Measurements from ENCODE around the gene DDX54. TPM values are rescaled to one million over a fixed set of nuclear protein-coding genes. Genes with fewer than 3 reads are reported as not detected.
A peak's percentile ranks its signal among the peaks of the same experiment; 100 is the strongest.

The DDX54 gene
- total RNA-seq, 1 experiment from 2014 or later = 151 TPM

GRCh38 chr12:113158439-113159203 is 26.7 kb downstream of the DDX54 start:
- H3K4me1 Mint-ChIP-seq = peaks cover 28% of the 10 kb centered on the region
- no peak for DNase-seq (ENCODE audit: low spot score)
- no peak overlapping the region for H3K27ac Mint-ChIP-seq
- peaks cover 21% of the 10 kb centered on the region for H3K27me3 Mint-ChIP-seq (ENCODE audit: low read depth)
- no peak overlapping the region for H3K4me3 Mint-ChIP-seq
- no peak for TF ChIP-seq SP1 (CRISPR knock-in tag; conservative IDR thresholded peaks at IDR 0.05)
- TF ChIP-seq ZNF263 (CRISPR knock-in tag; IDR thresholded peaks at IDR 0.05; ENCODE audit: low read depth) = 0 out of 2 replicates have a peak, but pooled peaks have one; percentile 27
- CTCF ChIA-PET = interaction anchor here (1.5 kb wide), 1 partner anchor 31 kb away, joined by 3 read pairs; no protein-coding TSS in a partner anchor
- H3K36me3 Mint-ChIP-seq = peaks cover 20% of the 10 kb centered on the region
- no peaks in the 10 kb centered on the region for H3K9me3 Mint-ChIP-seq
- POLR2A ChIA-PET = no interaction called here
- ATAC-seq = no peak

DNA sequence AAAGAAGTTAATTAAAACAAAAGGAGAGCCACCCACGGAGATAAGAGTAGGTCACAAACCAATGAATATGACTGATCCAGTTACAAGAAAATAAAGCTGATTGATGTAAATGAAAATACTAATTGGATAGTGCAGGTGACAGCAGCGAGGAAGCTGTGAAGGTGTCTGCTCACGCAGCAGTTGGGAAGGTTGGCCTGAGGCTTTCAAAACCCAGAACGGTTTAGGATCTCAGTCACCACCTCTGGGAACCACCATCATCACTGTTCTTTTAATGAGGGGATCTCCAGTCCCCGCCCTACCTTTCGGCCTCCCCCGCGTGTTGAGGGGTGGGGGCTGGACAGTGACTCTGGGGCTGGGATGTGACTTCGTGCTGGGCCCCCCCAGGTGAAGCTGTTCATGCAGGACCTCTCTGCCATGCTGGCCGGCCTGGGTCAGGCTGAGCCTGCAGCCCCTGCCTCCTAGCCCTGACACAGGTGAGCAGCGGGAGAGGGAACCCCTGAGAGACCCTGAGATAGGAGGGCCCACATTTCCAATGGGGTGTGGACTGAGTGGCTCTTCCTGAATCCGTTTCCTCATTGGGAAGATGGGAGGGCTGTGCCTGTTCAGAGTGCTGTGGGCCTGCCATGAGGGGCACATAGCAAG is 27.9 kb downstream of the DDX54 start:
- POLR2A ChIA-PET = no interaction called here
- CTCF ChIA-PET = interaction anchor here (1.8 kb wide), 1 partner anchor 22 kb away, joined by 7 read pairs; the partner anchor contains the start of gene RASAL1
- Mint-ChIP-seq H3K4me3 (no peak overlapping the region), H3K4me1 (peaks cover 18% of the 10 kb centered on the region), H3K27me3 (ENCODE audit: low read depth) (peaks cover 34% of the 10 kb centered on the region), H3K36me3 (peaks cover 20% of the 10 kb centered on the region), H3K27ac (no peak overlapping the region), H3K9me3 (no peaks in the 10 kb centered on the region)
- ATAC-seq (no peak), DNase-seq (ENCODE audit: low spot score) (no peak)
- TF ChIP-seq PRRX2 (CRISPR knock-in tag; IDR thresholded peaks at IDR 0.05) (no peak), ZBTB21 (CRISPR knock-in tag; IDR thresholded peaks at IDR 0.05; ENCODE audit: borderline replicate concordance) (no peak), ZNF416 (CRISPR knock-in tag; IDR thresholded peaks at IDR 0.05) (no peak), OVOL2 (CRISPR knock-in tag; IDR thresholded peaks at IDR 0.05; ENCODE audit: borderline replicate concordance) (no peak), SOX15 (CRISPR knock-in tag; IDR thresholded peaks at IDR 0.05) (no peak), NFATC4 (CRISPR knock-in tag; IDR thresholded peaks at IDR 0.05) (no peak), RORB (CRISPR knock-in tag; IDR thresholded peaks at IDR 0.05) (no peak), NR3C1 (CRISPR knock-in tag; conservative IDR thresholded peaks at IDR 0.05; ENCODE audit: low read depth) (no peak), ELF4 (CRISPR knock-in tag; IDR thresholded peaks at IDR 0.05; ENCODE audit: low read depth) (no peak), MXD4 (CRISPR knock-in tag; IDR thresholded peaks at IDR 0.05; ENCODE audit: borderline replicate concordance) (no peak)
- TF ChIP-seq, protein P1, sequence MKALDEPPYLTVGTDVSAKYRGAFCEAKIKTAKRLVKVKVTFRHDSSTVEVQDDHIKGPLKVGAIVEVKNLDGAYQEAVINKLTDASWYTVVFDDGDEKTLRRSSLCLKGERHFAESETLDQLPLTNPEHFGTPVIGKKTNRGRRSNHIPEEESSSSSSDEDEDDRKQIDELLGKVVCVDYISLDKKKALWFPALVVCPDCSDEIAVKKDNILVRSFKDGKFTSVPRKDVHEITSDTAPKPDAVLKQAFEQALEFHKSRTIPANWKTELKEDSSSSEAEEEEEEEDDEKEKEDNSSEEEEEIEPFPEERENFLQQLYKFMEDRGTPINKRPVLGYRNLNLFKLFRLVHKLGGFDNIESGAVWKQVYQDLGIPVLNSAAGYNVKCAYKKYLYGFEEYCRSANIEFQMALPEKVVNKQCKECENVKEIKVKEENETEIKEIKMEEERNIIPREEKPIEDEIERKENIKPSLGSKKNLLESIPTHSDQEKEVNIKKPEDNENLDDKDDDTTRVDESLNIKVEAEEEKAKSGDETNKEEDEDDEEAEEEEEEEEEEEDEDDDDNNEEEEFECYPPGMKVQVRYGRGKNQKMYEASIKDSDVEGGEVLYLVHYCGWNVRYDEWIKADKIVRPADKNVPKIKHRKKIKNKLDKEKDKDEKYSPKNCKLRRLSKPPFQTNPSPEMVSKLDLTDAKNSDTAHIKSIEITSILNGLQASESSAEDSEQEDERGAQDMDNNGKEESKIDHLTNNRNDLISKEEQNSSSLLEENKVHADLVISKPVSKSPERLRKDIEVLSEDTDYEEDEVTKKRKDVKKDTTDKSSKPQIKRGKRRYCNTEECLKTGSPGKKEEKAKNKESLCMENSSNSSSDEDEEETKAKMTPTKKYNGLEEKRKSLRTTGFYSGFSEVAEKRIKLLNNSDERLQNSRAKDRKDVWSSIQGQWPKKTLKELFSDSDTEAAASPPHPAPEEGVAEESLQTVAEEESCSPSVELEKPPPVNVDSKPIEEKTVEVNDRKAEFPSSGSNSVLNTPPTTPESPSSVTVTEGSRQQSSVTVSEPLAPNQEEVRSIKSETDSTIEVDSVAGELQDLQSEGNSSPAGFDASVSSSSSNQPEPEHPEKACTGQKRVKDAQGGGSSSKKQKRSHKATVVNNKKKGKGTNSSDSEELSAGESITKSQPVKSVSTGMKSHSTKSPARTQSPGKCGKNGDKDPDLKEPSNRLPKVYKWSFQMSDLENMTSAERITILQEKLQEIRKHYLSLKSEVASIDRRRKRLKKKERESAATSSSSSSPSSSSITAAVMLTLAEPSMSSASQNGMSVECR (CRISPR knock-in tag; IDR thresholded peaks at IDR 0.05; ENCODE audit: borderline replicate concordance) = no peak
- TF ChIP-seq, protein P2, sequence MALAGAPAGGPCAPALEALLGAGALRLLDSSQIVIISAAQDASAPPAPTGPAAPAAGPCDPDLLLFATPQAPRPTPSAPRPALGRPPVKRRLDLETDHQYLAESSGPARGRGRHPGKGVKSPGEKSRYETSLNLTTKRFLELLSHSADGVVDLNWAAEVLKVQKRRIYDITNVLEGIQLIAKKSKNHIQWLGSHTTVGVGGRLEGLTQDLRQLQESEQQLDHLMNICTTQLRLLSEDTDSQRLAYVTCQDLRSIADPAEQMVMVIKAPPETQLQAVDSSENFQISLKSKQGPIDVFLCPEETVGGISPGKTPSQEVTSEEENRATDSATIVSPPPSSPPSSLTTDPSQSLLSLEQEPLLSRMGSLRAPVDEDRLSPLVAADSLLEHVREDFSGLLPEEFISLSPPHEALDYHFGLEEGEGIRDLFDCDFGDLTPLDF (CRISPR knock-in tag; IDR thresholded peaks at IDR 0.05) = no peak

DNA sequence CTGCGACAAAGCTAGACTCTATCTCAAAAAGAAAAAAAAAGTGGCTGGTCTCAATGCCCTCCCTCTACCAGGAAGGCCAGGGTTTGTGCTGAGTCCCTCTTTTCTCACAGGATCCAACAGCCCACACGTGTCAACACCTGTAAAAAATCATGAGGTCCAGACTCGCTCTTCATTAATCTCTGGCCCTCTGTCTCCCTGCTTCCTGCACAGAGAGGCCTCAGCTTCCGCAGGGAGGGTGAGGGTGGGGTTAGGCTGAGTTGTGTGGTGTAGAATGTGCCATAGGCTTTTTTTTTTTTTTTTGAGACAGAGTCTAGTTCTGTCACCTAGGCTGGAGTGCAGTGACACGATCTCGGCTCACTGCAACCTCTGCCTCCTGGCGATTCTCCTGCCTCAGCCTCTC is 29.6 kb downstream of the DDX54 start:
- ChIA-PET CTCF (interaction anchor here (0.6 to 7.3 kb wide), 5 partner anchors 11 to 67 kb away, joined by 3 to 181 read pairs (median 13); partner anchors contain the start of gene RASAL1), POLR2A (no interaction called here)
- Mint-ChIP-seq H3K4me1 (peaks cover 13% of the 10 kb centered on the region), H3K9me3 (no peaks in the 10 kb centered on the region), H3K27ac (no peak overlapping the region), H3K36me3 (peaks cover 16% of the 10 kb centered on the region), H3K4me3 (no peak overlapping the region), H3K27me3 (ENCODE audit: low read depth) (peaks cover 47% of the 10 kb centered on the region)
- DNase-seq (ENCODE audit: low spot score) (no peak), ATAC-seq (no peak)
- TF ChIP-seq SOX15 (CRISPR knock-in tag; IDR thresholded peaks at IDR 0.05) (no peak), ZNF121 (CRISPR knock-in tag; IDR thresholded peaks at IDR 0.05) (no peak), ZNF671 (CRISPR knock-in tag; IDR thresholded peaks at IDR 0.05) (no peak), ZNF423 (CRISPR knock-in tag; IDR thresholded peaks at IDR 0.05) (no peak), ZNF317 (CRISPR knock-in tag; IDR thresholded peaks at IDR 0.05; ENCODE audit: borderline replicate concordance, low read depth) (no peak), IRF2 (CRISPR knock-in tag; IDR thresholded peaks at IDR 0.05; ENCODE audit: borderline replicate concordance, low read depth) (no peak), CTCF (IDR thresholded peaks at IDR 0.05) (no peak), ATF1 (CRISPR knock-in tag; IDR thresholded peaks at IDR 0.05) (no peak), JUN (CRISPR knock-in tag; IDR thresholded peaks at IDR 0.05) (no peak), PREB (CRISPR knock-in tag; IDR thresholded peaks at IDR 0.05; ENCODE audit: borderline replicate concordance) (no peak), ZNF232 (CRISPR knock-in tag; IDR thresholded peaks at IDR 0.05) (no peak), EMX1 (CRISPR knock-in tag; IDR thresholded peaks at IDR 0.05) (no peak)

Data from WTC11 (cell line).